Subcutaneous abdominal adipose tissue (tissue), 5 donors: ENCODE measurements around the gene NOL4L.
A peak's percentile ranks its signal among the peaks of the same experiment; 100 is the strongest.

Source experiments
- H3K27ac ChIP-seq: one replicate; pipeline ENCODE4 v1.7.0; 2013; ENCODE audit warnings: low read depth, mild to moderate bottlenecking, inconsistent platforms, low read length, moderate library complexity
- H3K27me3 ChIP-seq, 5 donors: one replicate each; pipeline ENCODE4 v1.7.0; 2013; ENCODE audit warnings: low read length in 5 of 5, inconsistent platforms in 1 of 5; ENCODE audit not compliant: control insufficient read depth in 5 of 5, insufficient read depth in 4 of 5
- H3K36me3 ChIP-seq, 5 donors: one replicate each; pipeline ENCODE4 v1.7.0; 2013; ENCODE audit warnings: low read length in 5 of 5; ENCODE audit not compliant: control insufficient read depth in 5 of 5, insufficient read depth in 5 of 5
- H3K4me1 ChIP-seq, 5 donors: one replicate each; pipeline ENCODE4 v1.7.0; 2013; ENCODE audit warnings: low read length in 5 of 5, mild to moderate bottlenecking in 3 of 5, moderate library complexity in 1 of 5; ENCODE audit not compliant: control insufficient read depth in 5 of 5, insufficient read depth in 5 of 5
- H3K4me3 ChIP-seq, 5 donors: one replicate each; pipeline ENCODE4 v1.7.0; 2013; ENCODE audit warnings: low read length in 5 of 5, low read depth in 1 of 5
- H3K9ac ChIP-seq, 5 donors: one replicate each; pipeline ENCODE4 v1.7.0; 2013; ENCODE audit warnings: low read length in 5 of 5, mild to moderate bottlenecking in 4 of 5, moderate library complexity in 3 of 5
- H3K9me3 ChIP-seq, 5 donors: one replicate each; pipeline ENCODE4 v1.7.0; 2013; ENCODE audit warnings: low read length in 5 of 5; ENCODE audit not compliant: control insufficient read depth in 5 of 5
- donor health status: healthy.
- donor health status: healthy.
- donor health status: healthy.
- donor health status: healthy.
- donor health status: healthy.

Gene NOL4L

GRCh38 chr20:32490942-32491763, 94.0 kb downstream of the NOL4L start:
- Histone ChIP-seq H3K9me3 (no peaks in the 10 kb centered on the region), H3K4me3 (no peak overlapping the region), H3K9ac (no peak overlapping the region), H3K27ac (no peak overlapping the region), H3K27me3 (no peaks in the 10 kb centered on the region), H3K36me3 (no peaks in the 10 kb centered on the region), H3K4me1 (no peaks in the 10 kb centered on the region)

GRCh38 chr20:32488066-32488838, 96.9 kb downstream of the NOL4L start:
- Histone ChIP-seq H3K36me3 (no peaks in the 10 kb centered on the region), H3K27me3 (no peaks in the 10 kb centered on the region), H3K4me3 (no peak overlapping the region), H3K9me3 (no peaks in the 10 kb centered on the region), H3K4me1 (peaks cover 1 to 16% (median 13%) of the 10 kb centered on the region in 5 donors), H3K9ac (no peak overlapping the region), H3K27ac (no peak overlapping the region)

GRCh38 chr20:32487381-32487780, 97.8 kb downstream of the NOL4L start:
- Histone ChIP-seq H3K9me3 (no peaks in the 10 kb centered on the region), H3K36me3 (no peaks in the 10 kb centered on the region), H3K27ac (no peak overlapping the region), H3K27me3 (no peaks in the 10 kb centered on the region), H3K4me3 (no peak overlapping the region), H3K9ac (no peak overlapping the region), H3K4me1 (peaks cover 1 to 20% (median 16%) of the 10 kb centered on the region in 5 donors)

DNA sequence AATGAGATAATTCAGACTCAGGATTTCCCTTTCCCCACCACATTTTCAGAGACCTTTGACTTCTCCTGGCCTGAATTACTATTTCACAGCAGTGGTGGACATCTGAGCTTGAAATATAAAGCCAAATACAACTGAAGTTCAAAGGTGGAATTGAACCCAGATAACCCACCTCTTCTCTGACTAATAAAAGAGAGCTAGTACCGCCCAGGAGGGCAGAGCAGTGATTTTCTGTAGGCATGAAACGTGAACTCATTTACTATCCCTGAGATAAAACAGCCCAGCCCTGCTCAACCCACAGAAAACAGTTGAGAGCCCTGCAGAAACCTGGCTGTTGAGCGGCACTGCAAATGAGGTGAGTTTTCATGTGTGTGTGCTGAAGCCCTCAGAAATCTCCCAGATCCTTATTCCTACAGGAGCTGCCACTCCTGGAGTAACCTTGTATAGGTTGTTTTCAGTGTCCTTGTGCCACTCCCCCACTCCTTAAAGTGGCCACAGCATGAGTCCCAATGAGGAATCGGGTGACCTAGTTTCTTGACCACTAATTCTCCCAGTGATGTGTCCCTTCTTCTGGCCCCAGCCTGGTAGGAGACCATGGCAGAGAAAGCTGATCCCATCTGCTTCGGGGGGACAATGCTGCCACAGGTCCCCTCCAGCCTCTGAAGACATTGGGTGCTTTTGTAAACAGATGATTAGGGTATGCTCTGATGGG, 99.2 kb downstream of the NOL4L start:
- H3K4me1 ChIP-seq: peaks cover 7 to 34% (median 30%) of the 10 kb centered on the region in 5 donors
- peak overlapping the region; percentile 67 for H3K27ac ChIP-seq
- H3K4me3 ChIP-seq: no peak overlapping the region
- H3K27me3 ChIP-seq: no peaks in the 10 kb centered on the region
- no peak overlapping the region for H3K9ac ChIP-seq
- H3K9me3 ChIP-seq: no peaks in the 10 kb centered on the region
- no peaks in the 10 kb centered on the region for H3K36me3 ChIP-seq

GRCh38 chr20:32484958-32485769, 100.0 kb downstream of the NOL4L start:
- H3K27ac ChIP-seq: peak overlapping the region; percentile 67
- H3K9me3 ChIP-seq: no peaks in the 10 kb centered on the region
- H3K27me3 ChIP-seq: no peaks in the 10 kb centered on the region
- peak overlapping the region in 2 of 5 donors; percentile 21 to 57 for H3K9ac ChIP-seq
- peaks cover 15 to 41% (median 37%) of the 10 kb centered on the region in 5 donors for H3K4me1 ChIP-seq
- H3K36me3 ChIP-seq: no peaks in the 10 kb centered on the region
- peak overlapping the region; percentile 60 to 69 (median 62) for H3K4me3 ChIP-seq

DNA sequence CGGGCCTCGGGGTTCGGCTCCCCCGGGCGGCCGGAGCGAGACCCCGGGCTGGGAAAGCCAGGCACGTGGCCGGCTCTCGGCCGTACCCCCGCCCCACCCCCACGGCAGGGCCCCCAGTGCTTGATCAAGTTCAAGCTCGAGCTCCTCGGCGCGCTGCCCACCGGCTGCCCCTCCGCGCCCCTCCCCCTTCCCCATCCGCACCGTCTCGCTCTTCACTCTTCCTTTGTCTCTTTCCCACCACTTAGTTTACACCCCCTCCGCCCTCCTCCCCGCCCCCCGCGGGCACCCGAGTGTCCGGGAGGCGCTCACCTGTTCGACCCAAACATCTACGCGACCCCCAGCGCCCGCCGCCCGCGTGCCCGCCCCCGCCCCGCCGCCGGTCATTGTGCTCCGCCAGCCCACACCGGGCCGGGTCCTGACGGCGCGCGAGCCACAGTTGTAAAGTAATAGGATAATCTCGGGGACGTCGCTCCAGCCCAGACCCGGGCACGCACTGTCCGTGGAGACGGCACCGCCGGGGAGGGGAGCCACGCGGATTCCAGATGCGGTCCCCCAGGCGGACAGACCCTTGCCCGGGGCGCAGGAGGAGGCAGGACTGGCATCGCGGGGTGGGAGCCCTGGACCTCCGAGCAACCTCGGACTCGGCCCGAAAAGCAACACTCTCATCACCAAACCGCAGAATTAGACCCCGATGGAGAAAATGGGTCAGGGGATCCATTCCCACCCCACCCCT, 100.7 kb downstream of the NOL4L start:
- Histone ChIP-seq H3K27ac (peak overlapping the region; percentile 67), H3K4me1 (peaks cover 17 to 49% (median 44%) of the 10 kb centered on the region in 5 donors), H3K27me3 (no peaks in the 10 kb centered on the region), H3K36me3 (no peaks in the 10 kb centered on the region), H3K4me3 (peak overlapping the region; percentile 29 to 71 (median 60)), H3K9ac (peak overlapping the region in 4 of 5 donors; percentile 45 to 57 (median 54)), H3K9me3 (no peaks in the 10 kb centered on the region)

- Histone ChIP-seq H3K9ac (peak overlapping the region in 3 of 5 donors; percentile 45 to 62 (median 56)), H3K27me3 (no peaks in the 10 kb centered on the region), H3K9me3 (no peaks in the 10 kb centered on the region), H3K36me3 (no peaks in the 10 kb centered on the region), H3K4me1 (peaks cover 17 to 54% (median 44%) of the 10 kb centered on the region in 5 donors), H3K27ac (peak overlapping the region; percentile 67), H3K4me3 (peak overlapping the region in 4 of 5 donors; percentile 55 to 71 (median 64))
These were observed 101.5 kb downstream of the NOL4L start for GRCh38 chr20:32483351-32484224.

- H3K27me3 ChIP-seq: no peaks in the 10 kb centered on the region
- H3K27ac ChIP-seq: peak overlapping the region; percentile 76
- no peaks in the 10 kb centered on the region for H3K36me3 ChIP-seq
- peak overlapping the region in 4 of 5 donors; percentile 58 to 68 (median 61) for H3K9ac ChIP-seq
- peak overlapping the region; percentile 41 to 75 (median 64) for H3K4me3 ChIP-seq
- H3K4me1 ChIP-seq: peaks cover 17 to 60% (median 50%) of the 10 kb centered on the region in 5 donors
- H3K9me3 ChIP-seq: no peaks in the 10 kb centered on the region
These were observed 102.5 kb downstream of the NOL4L start for GRCh38 chr20:32482442-32483261.
